Stimulated activated CD8-positive, alpha-beta memory T cell treated with anti-CD3 and anti-CD28 coated beads, Interleukin-7, amount 100 ng/mL, for 48 hours (primary cell): ENCODE measurements around the gene CITED4.
A peak's percentile ranks its signal among the peaks of the same experiment; 100 is the strongest.

Source experiments
- DNase-seq, 2 donors: peaks; one replicate each; pipeline ENCODE4 v3.0.0-alpha.2; 2020; ENCODE audit warnings: low read depth in 1 of 2; ENCODE audit errors: extremely low read depth in 1 of 2

The CITED4 gene

GRCh38 chr1:40837601-40838000, 24.6 kb downstream of the CITED4 start:
- DNase-seq, result no peak

GRCh38 chr1:40836283-40836682, 25.9 kb downstream of the CITED4 start:
- DNase-seq, result no peak

- no peak for DNase-seq
These were observed 27.1 kb downstream of the CITED4 start for GRCh38 chr1:40834968-40835545.

- DNase-seq, result no peak
These were observed 28.2 kb downstream of the CITED4 start for GRCh38 chr1:40833979-40834378.

- DNase-seq, result no peak
These were observed 31.0 kb downstream of the CITED4 start for GRCh38 chr1:40831001-40831732.

- DNase-seq, result no peak
These were observed 31.7 kb downstream of the CITED4 start for GRCh38 chr1:40830419-40830943.

GRCh38 chr1:40829631-40830245, 32.4 kb downstream of the CITED4 start:
- DNase-seq, result no peak

GRCh38 chr1:40825996-40826395, 36.2 kb downstream of the CITED4 start:
- DNase-seq, result no peak

GRCh38 chr1:40825435-40825788, 36.8 kb downstream of the CITED4 start:
- DNase-seq, result no peak

- no peak for DNase-seq
These were observed 37.4 kb downstream of the CITED4 start for GRCh38 chr1:40824591-40825434.

- DNase-seq, result no peak
These were observed 38.2 kb downstream of the CITED4 start for GRCh38 chr1:40823983-40824382.

- no peak for DNase-seq
These were observed 38.8 kb downstream of the CITED4 start for GRCh38 chr1:40823345-40823744.

GRCh38 chr1:40822890-40823289, 39.3 kb downstream of the CITED4 start:
- DNase-seq, result no peak

GRCh38 chr1:40820911-40821693, 41.1 kb downstream of the CITED4 start:
- DNase-seq, result no peak

GRCh38 chr1:40820251-40820797, 41.8 kb downstream of the CITED4 start:
- no peak for DNase-seq

GRCh38 chr1:40819101-40819500, 43.1 kb downstream of the CITED4 start:
- DNase-seq, result no peak

GRCh38 chr1:40818264-40818961, 43.8 kb downstream of the CITED4 start:
- DNase-seq, result peak; percentile 59 to 85

- no peak for DNase-seq
These were observed 44.3 kb downstream of the CITED4 start for GRCh38 chr1:40817791-40818263.

GRCh38 chr1:40815420-40815819, 46.7 kb downstream of the CITED4 start:
- no peak for DNase-seq
